GM19452 (cell line): ENCODE data around the gene ILK.

Experiments used
- ATAC-seq: cut with Tn5 transposase; IDR thresholded peaks from one replicate; pipeline ENCODE4 v1.9.1; 2021; ENCODE audit not compliant: unreplicated experiment

The ILK gene

DNA sequence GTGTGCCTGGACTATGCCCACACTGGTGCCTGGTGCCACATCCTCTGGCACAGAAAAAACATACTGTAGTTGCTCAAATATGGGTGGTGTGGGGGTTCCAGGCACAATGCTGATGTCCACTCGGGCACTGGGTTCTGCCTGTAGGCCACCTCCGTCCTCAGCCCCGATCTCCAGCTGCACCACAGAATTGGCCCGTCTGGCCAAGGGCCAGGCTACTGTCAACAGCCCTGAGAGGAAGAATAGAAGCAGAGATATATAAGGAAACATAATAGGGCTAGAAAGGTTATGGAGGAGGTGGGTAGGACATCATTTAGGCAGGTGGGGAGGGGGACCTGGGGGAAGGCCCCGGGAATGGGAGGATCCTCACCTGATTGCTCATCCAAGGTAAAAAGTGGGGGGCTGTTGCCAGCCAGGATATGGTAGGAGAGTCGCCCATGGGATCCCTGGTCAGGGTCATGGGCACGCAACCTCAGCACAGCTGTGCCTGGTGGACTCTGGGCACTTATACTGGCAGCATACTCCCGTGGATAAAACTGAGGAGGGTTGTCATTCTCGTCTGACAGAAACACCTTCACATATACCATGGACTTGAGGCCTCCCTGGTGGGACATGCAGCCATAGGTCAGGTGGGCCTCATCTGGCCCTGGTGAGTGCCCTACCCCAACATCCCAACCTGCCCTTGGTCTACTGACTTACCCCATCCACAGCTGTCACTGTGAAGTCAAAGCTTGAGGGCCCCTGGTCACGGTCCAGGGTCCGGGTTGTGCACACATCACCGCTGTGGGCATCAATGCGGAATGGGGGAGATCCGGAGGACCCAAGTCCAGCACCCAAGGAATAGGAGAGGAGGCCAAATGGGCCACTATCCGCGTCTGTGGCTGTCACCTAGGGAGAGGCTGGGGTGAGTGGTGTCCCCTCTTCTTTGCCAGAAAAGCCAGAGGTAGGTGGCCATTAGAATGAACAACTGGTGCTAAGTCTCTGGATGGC lies 30.1 kb downstream of the ILK start:
- no peak for ATAC-seq

- ATAC-seq, result no peak
Observed at GRCh38 chr11:6634534-6634933, 31.0 kb downstream of the ILK start.

DNA sequence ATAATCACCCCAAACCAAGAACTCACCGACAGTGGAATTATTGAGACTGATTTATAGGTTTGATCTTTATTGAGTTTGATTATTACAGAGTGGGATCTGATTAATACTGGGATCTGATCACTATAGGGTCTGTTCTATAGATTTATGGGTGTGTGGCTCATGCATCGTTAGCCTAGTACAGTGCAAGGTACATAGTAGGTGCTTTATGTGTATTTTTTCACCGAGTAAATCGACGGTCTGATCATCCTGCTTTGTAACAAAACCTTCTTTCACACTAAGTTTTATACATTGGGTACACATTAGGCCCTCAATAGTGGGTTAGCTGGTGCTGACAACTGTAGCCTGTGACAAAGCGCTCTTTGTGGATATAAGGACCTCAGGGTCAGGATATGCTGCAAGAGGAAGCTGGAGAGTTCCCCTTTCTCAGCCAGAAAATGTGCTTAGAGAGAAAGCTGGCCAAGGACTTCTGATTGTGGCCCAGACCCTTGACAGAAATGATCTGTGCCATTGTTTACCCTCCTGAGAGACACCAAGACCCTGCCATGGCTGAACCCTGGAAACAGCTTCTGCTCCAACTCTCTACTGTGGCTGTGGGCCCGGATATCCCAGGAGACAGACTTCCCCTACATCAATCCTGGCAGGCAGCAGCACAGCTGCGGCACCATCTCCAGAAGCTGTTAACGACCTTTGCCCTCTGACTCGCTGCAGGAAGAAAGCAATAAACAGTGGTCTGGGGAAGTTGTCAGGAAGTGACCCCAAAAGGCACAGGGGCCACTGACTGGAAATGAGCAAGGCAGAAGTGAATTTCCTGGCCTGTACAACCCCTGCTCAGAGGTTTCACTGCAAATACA lies 31.7 kb downstream of the ILK start:
- ATAC-seq, result no peak

GRCh38 chr11:6636480-6636879 lies 32.9 kb downstream of the ILK start:
- ATAC-seq, result no peak

DNA sequence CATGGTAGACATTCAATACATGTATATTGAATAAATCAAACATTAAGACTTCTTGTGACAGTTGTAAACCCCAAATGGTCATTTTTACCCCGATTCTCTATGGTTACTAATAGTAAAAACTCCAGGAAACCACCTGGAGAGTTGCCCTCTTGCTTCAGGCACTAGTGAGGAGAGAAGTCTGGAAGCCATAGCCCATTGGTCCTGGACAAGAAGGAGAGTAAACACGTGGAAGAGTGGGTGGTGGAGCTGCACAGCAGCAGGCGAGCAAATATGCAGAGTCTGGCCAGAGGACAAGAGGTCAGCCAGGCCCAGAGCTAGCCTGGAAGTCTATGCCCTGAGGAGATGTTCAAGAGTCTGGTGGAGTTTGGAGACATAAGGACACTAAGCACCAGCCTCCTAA lies 34.3 kb downstream of the ILK start:
- ATAC-seq, result no peak

DNA sequence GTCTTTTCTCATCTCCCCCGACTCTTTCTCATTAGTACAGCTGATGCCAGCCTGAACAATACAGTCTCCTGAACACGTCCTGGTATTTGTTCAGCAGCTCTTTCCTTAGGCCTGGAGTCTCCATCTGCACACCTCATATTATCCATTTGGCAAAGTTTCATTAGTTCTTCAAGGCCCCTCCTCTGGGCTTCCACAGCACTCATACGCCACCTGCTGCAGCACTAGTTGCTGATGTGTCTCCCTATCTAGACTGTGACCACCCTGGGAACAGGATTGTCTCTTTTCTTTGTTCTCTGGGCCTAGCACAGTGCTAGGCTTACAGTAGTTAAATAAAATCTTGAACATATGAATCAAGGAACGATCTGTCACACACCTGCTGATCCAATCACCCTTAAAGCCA lies 34.9 kb downstream of the ILK start:
- no peak for ATAC-seq

DNA sequence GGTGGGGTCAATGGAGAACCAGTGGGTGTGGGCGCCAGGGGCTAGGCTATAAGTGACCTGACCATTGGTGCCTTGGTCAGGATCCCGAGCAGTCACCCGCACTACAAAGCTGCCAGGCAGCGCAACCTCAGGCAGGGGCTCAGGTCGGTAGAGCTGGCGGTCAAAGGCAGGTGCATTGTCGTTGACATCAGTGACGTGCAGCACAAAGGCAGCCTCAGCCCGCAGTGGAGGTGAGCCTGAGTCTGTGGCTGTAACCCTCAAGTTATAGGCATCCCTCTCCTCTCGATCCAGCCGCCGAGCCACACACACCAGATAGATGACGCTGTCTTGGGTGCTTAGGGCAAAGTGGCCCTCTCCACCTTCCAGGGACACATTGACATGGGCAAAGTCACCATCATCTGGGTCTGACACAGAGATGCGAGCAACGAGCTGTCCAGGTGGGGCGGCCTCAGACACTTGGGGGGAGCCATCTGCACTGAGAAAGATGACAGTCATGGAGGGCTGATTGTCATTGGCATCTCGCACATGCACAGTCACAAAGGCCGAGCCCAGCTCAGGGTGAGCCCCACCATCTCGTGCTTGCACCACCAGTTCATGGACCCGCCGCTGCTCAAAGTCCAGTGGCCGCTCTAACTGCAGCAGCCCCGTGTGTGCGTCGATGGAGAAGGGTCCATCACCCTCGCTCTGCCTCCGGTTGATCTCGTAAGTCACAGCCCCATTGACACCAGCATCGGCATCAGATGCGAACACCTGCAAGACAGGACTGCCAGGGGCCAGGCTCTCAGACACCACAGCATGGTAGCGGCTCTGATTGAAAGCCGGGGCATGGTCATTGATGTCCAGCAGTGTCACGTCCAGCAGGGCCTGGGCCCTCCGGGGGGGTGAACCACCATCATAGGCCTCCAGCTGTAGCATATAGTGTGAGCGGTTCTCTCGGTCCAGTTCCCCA lies 36.7 kb downstream of the ILK start:
- no peak for ATAC-seq

DNA sequence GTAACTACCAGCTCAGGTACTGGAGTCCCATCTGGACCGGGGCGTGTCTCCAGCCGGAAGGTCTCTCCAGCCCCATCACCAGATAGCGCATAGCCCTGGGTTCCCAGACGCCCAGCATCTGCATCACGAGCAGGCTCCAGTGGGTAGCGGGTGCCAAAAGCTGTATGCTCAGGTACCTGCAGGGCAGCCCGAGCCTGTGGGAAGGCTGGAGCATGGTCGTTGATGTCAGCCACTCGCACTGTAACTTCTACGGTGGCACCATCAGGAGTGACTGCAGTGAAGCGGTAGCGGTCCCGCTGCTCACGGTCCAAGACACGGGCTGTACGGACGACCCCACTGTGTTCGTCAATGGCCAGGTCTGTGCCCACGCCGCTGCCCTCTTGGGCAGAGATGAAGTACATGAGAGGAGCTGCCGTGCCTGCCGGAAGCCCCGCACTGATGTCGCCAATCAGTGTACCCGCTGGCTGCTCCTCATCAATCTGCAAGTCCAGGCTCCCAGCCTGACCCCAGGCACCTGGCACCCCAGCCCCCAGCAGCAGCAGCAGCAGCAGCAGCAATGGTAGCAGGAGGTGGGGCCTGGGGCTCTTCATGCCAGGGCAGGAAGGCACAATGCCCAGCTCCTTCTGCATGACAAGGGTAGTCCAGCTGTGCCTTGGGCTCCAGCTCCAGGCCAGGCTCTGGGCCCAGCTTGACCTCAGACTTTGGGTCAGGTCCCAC lies 37.6 kb downstream of the ILK start:
- ATAC-seq, result no peak

GRCh38 chr11:6642957-6643356 lies 39.4 kb downstream of the ILK start:
- ATAC-seq, result no peak

GRCh38 chr11:6646071-6646470 lies 42.5 kb downstream of the ILK start:
- peak; percentile 40 for ATAC-seq

DNA sequence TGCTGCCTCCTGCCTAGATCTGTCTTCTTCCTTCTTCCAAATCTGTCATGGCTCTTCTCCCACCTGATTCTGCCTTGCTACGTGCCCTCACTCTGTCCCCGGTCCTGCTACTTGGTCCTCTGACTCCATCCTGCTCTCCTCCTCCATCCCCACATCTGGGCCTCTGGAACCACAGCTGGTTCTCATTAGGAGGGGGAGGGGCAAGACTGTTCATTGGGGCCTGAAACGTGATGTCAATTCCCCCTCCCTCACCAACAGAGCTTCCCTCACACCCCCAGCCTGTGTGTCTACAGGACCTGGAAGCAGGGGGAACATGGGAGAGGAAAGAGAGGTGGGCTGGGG lies 43.0 kb downstream of the ILK start:
- ATAC-seq, result no peak

DNA sequence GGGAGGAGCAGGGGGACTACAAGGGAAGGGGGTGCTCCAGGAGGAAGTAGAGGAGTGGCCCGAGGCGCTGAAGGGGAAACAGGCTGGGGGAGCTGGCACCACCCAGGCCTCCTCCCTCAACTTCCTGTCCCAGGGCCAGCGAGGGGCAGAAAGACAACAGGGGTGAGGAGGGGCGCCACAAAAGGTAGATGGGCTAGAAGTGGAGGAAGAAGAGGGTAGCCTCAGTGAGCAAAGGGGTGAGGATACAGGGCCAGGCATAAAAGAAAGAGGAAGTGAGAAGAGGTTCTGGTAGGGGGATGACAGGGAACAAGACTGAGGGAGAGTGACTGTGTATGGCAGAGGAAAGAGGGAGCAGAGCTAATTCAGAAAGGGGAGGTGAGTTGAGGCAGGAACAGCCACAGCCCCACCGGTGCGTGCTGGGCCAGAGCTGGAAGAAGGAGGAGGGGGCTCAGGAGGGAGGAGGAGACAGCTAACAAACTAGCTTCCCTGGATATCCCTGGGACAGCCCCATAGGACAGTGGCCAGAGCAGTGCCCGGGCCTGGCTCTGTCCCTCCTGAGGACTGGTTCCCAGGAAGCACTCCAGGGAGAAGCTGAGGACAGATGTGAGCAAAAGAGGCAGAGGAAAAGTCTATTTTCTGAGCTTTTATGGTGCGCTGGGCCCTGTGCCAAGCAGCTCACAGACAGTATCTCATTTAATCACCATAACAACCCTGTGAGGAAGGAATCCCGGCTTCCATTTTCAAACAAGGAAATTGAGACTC lies 43.5 kb downstream of the ILK start:
- peak; percentile 92 for ATAC-seq

DNA sequence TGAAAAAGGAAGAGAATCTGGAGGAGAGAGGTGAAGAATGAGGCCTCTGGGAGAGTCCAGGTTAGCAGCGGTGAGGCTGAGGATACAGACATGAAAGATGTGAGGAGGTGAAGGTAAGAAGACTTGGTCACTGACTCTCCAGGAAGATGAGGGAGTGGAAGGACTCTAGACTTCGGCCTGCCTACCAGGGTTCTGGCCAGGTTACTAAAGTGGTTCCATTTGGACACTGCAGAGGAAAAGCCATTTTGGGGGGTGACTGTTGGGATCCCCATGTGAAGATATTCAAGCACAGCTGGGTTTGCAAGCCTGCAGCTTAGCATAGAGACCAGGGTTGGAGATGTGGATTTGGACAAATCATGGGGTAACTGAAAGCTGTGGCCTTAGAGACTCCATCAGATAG lies 44.3 kb downstream of the ILK start:
- ATAC-seq, result no peak

- ATAC-seq, result no peak
Observed at GRCh38 chr11:6648501-6648900, 44.9 kb downstream of the ILK start.

DNA sequence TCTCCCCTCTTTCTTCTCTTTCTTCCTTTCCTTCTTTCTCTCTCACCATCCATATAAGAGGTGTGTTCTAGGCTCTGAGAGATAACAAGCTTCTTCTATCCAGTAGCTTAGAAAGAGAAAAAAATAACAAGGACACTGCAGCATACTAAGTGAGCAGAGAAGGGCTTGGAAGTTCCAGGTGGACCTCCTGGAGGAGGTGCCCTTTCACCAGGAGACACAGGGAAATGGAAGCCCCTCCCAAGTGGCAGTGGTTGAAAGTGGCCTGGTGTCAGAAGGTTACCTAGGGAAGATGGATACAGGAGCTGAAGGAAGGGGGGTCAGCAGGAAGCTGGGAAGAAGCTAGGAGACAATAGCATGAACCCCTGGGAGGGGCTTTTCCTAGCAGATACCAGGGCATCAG lies 46.5 kb downstream of the ILK start:
- ATAC-seq, result no peak

DNA sequence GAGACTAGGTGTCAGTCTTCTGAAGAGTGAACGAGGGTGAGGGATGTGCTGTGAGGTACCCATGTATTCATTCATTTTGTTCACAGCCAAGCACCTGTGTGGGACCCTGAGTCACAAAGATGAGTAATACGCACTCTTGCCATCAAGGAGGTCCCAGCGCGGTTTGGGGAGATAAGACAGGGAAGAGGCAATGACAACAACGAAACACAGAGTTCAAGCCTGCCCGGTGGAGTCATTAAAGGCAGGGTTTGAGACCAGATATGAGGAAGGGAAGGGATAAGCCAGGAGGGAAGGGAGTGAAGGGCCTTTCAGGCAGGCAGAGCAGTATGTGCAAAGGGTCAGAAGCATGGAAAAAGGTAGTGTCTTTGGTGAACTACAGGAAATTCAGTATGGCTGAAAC lies 47.4 kb downstream of the ILK start:
- ATAC-seq, result no peak

DNA sequence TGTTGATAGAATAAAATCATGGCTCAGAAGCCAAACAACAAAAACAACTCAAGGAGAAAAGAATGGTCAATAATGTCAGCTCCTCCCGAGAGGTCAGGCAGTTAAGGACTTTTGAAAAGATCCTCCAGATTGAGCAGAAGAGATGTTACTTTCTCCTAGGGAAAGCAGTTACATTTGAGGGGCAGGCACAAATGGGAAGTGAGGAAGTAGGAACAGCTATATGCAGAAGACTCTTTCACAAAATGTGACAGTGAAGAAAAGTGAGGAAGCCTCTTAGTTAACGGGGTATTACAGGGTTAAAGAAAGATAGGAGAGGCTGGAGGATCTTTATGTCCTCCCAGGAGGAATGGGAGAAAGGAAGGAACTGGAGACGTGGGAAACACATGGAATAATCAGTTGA lies 48.6 kb downstream of the ILK start:
- no peak for ATAC-seq

DNA sequence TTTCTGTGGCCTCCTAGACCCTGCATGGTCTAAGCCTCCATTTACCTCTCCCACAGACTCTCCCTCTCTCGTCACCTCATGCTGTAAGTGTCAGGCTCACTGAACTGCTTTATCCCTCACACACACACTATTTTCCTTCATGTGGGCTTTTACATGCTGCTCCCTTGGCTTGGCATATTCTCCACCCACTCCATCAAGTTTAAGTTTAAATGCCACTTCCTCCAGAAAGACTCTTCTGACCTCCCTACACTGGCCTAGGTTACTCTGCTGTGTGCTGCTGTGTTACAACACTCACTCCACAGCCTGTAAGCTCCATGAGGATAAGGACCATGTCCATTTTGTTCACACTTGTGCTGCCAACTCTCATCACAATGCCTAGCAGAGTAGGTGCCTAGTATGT lies 49.5 kb downstream of the ILK start:
- ATAC-seq, result no peak

GRCh38 chr11:6653656-6654055 lies 50.1 kb downstream of the ILK start:
- ATAC-seq, result no peak
